ENCODE data around the gene OR5M11.

DNA sequence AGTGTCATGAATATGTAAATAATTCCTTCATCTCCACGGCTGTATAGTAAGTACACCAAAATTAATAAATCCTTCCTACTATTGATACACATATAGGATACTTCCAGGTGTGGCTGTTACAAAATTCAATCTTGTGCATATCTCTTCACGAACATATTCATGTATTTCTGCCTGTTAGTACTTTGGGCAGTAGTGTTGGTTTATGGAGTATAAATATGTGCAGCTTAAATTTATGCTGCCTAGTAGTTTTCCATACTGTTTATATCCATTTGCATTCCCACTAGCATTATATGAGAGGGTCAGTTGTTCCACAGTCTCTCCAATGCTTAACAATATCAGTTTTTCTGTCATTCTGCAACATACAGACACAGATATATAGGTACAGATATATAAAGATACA, 47.9 kb downstream of the OR5M11 start:
- no peak for TF ChIP-seq L3MBTL2 (conservative IDR thresholded peaks at IDR 0.05)
- TF ChIP-seq ARNT (IDR thresholded peaks at IDR 0.05): no peak
- no peak for TF ChIP-seq TARDBP (IDR thresholded peaks at IDR 0.05)
- no peak for TF ChIP-seq FOXK2 (IDR thresholded peaks at IDR 0.05)
- no peak for TF ChIP-seq FOXM1 (IDR thresholded peaks at IDR 0.05; ENCODE audit: borderline replicate concordance)
- no peak for TF ChIP-seq SP1 (IDR thresholded peaks at IDR 0.05)
- TF ChIP-seq BHLHE40 (IDR thresholded peaks at IDR 0.05; ENCODE audit: borderline replicate concordance): no peak
- TF ChIP-seq SUZ12 (IDR thresholded peaks at IDR 0.05): no peak
- no peak for TF ChIP-seq HDGF (IDR thresholded peaks at IDR 0.05; ENCODE audit: borderline replicate concordance)
- no peak for TF ChIP-seq PKNOX1 (IDR thresholded peaks at IDR 0.05)
- no peak for TF ChIP-seq FOXA1 (IDR thresholded peaks at IDR 0.05)
- TF ChIP-seq CTBP1 (IDR thresholded peaks at IDR 0.05; ENCODE audit: borderline replicate concordance): no peak
- no peak for TF ChIP-seq NFRKB (IDR thresholded peaks at IDR 0.05)
